Measurements from ENCODE around the gene FLT3LG.

FLT3LG gene

GRCh38 chr19:49499030-49499670 is 25.1 kb downstream of the FLT3LG start:
- no peaks in the 10 kb centered on the region for H3K9me2 ChIP-seq (replicated peaks; ENCODE audit: insufficient read depth, low read length)
- peak overlapping the region; percentile 83 for H3K4me2 ChIP-seq (ENCODE audit: low read depth, low read length)
- peak overlapping the region; percentile 55 for H3K4me3 ChIP-seq (ENCODE audit: low read length)
- H3K4me1 ChIP-seq (ENCODE audit: low read length) = peaks cover 38% of the 10 kb centered on the region
- H3K9me3 ChIP-seq (replicated peaks; ENCODE audit: insufficient read depth, low read length) = no peaks in the 10 kb centered on the region
- peaks cover 31% of the 10 kb centered on the region for H3K79me2 ChIP-seq (ENCODE audit: low read length)
- DNase-seq = no peak
- peaks cover 8% of the 10 kb centered on the region; the same call in 1 of the 2 replicates for H4K20me1 ChIP-seq (ENCODE audit: insufficient read depth, low read length)
- peaks cover 70% of the 10 kb centered on the region for H3F3A ChIP-seq (ENCODE audit: insufficient read depth, low read length)
- peaks cover 19% of the 10 kb centered on the region for H3K36me3 ChIP-seq (replicated peaks; ENCODE audit: insufficient read depth, low read length)
- peak overlapping the region; percentile 78; the same call in 1 of the 2 replicates for H3K9ac ChIP-seq (ENCODE audit: low read length)
- TF ChIP-seq EZH2phosphoT487 (IDR thresholded peaks at IDR 0.05; ENCODE audit: low read length) = no peak
- TF ChIP-seq, protein P1, sequence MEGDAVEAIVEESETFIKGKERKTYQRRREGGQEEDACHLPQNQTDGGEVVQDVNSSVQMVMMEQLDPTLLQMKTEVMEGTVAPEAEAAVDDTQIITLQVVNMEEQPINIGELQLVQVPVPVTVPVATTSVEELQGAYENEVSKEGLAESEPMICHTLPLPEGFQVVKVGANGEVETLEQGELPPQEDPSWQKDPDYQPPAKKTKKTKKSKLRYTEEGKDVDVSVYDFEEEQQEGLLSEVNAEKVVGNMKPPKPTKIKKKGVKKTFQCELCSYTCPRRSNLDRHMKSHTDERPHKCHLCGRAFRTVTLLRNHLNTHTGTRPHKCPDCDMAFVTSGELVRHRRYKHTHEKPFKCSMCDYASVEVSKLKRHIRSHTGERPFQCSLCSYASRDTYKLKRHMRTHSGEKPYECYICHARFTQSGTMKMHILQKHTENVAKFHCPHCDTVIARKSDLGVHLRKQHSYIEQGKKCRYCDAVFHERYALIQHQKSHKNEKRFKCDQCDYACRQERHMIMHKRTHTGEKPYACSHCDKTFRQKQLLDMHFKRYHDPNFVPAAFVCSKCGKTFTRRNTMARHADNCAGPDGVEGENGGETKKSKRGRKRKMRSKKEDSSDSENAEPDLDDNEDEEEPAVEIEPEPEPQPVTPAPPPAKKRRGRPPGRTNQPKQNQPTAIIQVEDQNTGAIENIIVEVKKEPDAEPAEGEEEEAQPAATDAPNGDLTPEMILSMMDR (IDR thresholded peaks at IDR 0.05; ENCODE audit: low read length) = no peak
- no peak for TF ChIP-seq EZH2 (optimal IDR thresholded peaks at IDR 0.05; ENCODE audit: low read depth, low read length)
- H2AFZ ChIP-seq (ENCODE audit: low read length) = no peak overlapping the region
- no peaks in the 10 kb centered on the region for H3K27me3 ChIP-seq (replicated peaks; ENCODE audit: insufficient read depth, low read length)
- H3K27ac ChIP-seq (ENCODE audit: low read length) = peak overlapping the region; percentile 89; the same call in 1 of the 2 replicates

GRCh38 chr19:49502866-49503581 is 29.0 kb downstream of the FLT3LG start:
- Histone ChIP-seq H3K79me2 (ENCODE audit: low read length) (peaks cover 13% of the 10 kb centered on the region), H3K9ac (ENCODE audit: low read length) (no peak overlapping the region), H3K9me2 (replicated peaks; ENCODE audit: insufficient read depth, low read length) (no peaks in the 10 kb centered on the region), H3K4me3 (ENCODE audit: low read length) (no peak overlapping the region), H3K27ac (ENCODE audit: low read length) (no peak overlapping the region), H3K9me3 (replicated peaks; ENCODE audit: insufficient read depth, low read length) (no peaks in the 10 kb centered on the region), H3K36me3 (replicated peaks; ENCODE audit: insufficient read depth, low read length) (peaks cover 11% of the 10 kb centered on the region), H3K4me1 (ENCODE audit: low read length) (peaks cover 31% of the 10 kb centered on the region), H3K27me3 (replicated peaks; ENCODE audit: insufficient read depth, low read length) (no peaks in the 10 kb centered on the region), H2AFZ (ENCODE audit: low read length) (no peak overlapping the region), H3F3A (ENCODE audit: insufficient read depth, low read length) (peaks cover 39% of the 10 kb centered on the region), H4K20me1 (ENCODE audit: insufficient read depth, low read length) (peaks cover 8% of the 10 kb centered on the region; the same call in 1 of the 2 replicates), H3K4me2 (ENCODE audit: low read depth, low read length) (no peak overlapping the region)
- TF ChIP-seq, protein P1 (IDR thresholded peaks at IDR 0.05; ENCODE audit: low read length) = peak; percentile 51
- no peak for TF ChIP-seq EZH2phosphoT487 (IDR thresholded peaks at IDR 0.05; ENCODE audit: low read length)
- DNase-seq = peak; percentile 58

- Histone ChIP-seq H3K27me3 (replicated peaks; ENCODE audit: insufficient read depth, low read length) (no peaks in the 10 kb centered on the region), H3K9ac (ENCODE audit: low read length) (no peak overlapping the region), H3K4me2 (ENCODE audit: low read depth, low read length) (no peak overlapping the region), H3F3A (ENCODE audit: insufficient read depth, low read length) (peaks cover 34% of the 10 kb centered on the region), H3K79me2 (ENCODE audit: low read length) (peaks cover 8% of the 10 kb centered on the region), H3K9me2 (replicated peaks; ENCODE audit: insufficient read depth, low read length) (no peaks in the 10 kb centered on the region), H3K4me1 (ENCODE audit: low read length) (peaks cover 26% of the 10 kb centered on the region), H3K4me3 (ENCODE audit: low read length) (no peak overlapping the region), H3K9me3 (replicated peaks; ENCODE audit: insufficient read depth, low read length) (no peaks in the 10 kb centered on the region), H2AFZ (ENCODE audit: low read length) (no peak overlapping the region), H4K20me1 (ENCODE audit: insufficient read depth, low read length) (peaks cover 4% of the 10 kb centered on the region; the same call in 1 of the 2 replicates), H3K36me3 (replicated peaks; ENCODE audit: insufficient read depth, low read length) (peaks cover 6% of the 10 kb centered on the region), H3K27ac (ENCODE audit: low read length) (no peak overlapping the region)
- no peak for DNase-seq
- TF ChIP-seq EZH2 (optimal IDR thresholded peaks at IDR 0.05; ENCODE audit: low read depth, low read length) (no peak), EZH2phosphoT487 (IDR thresholded peaks at IDR 0.05; ENCODE audit: low read length) (no peak)
- TF ChIP-seq, protein P1 (IDR thresholded peaks at IDR 0.05; ENCODE audit: low read length) = no peak
Measured at GRCh38 chr19:49503582-49503962, 29.6 kb downstream of the FLT3LG start.
